Inferior parietal cortex (tissue), 1 donor: ENCODE measurements around the gene SLC22A9.
A peak's percentile ranks its signal among the peaks of the same experiment; 100 is the strongest.

Experiments
- DNase-seq: peaks from one replicate; pipeline ENCODE4 v3.0.0-alpha.2; 2016; ENCODE audit errors: extremely low spot score

Gene SLC22A9

GRCh38 chr11:63444160-63444559 is 74.6 kb downstream of the SLC22A9 start:
- DNase-seq, result no peak

DNA sequence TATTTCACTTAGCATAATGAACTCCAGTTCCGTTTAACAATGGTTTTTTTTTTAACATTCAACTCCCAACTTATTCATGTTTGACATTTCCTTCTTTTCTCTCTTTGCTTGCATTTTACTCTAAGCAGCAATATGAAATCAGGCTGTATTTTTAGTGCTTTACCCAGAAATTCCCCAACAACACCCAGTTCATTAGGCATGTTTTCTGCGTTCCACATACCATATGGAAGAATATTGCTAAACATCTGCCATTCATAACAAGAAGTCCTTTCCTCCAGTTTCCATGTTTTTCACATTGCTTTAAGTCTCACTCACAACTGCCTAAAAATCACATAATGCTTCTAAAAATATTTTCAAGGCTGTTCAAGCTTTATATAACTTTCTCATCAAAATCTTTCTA is 75.5 kb downstream of the SLC22A9 start:
- peak; percentile 48 for DNase-seq

DNA sequence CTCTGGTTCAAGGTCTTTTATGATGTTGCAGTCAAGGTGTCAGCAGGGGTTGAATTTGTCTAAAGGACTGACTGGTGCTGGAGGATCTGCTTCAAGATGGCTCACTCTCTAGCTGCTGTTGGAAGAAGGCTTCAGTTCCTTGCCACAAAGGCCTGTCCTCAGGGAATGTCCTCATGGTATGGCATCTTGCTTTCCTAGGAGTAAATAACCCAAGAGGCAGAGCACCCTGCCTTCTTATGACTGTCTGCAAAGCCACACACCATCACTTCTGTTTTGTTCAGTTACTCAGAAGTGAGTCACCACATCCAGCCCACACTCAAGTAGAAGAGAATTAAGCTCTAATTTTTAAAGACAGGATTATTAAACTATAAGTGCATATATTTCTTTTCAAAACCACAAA is 76.1 kb downstream of the SLC22A9 start:
- DNase-seq, result peak; percentile 15

GRCh38 chr11:63448646-63449045 is 79.1 kb downstream of the SLC22A9 start:
- DNase-seq, result no peak

GRCh38 chr11:63459586-63459985 is 90.0 kb downstream of the SLC22A9 start:
- no peak for DNase-seq
